HL-60 (cell line): ENCODE data around the gene NCKIPSD.

ENCODE experiments used
- POLR2AphosphoS5 ChIP-seq: IDR thresholded peaks from 2 replicates; pipeline ENCODE4 v1.6.1; 2012; ENCODE audit warnings: low read depth
- TF ChIP-seq, protein P1 (sequence below): IDR thresholded peaks from one replicate; pipeline ENCODE4 v1.5.1; 2011; ENCODE audit warnings: low read length, control low read depth, inconsistent platforms; ENCODE audit not compliant: insufficient read depth

DNA sequence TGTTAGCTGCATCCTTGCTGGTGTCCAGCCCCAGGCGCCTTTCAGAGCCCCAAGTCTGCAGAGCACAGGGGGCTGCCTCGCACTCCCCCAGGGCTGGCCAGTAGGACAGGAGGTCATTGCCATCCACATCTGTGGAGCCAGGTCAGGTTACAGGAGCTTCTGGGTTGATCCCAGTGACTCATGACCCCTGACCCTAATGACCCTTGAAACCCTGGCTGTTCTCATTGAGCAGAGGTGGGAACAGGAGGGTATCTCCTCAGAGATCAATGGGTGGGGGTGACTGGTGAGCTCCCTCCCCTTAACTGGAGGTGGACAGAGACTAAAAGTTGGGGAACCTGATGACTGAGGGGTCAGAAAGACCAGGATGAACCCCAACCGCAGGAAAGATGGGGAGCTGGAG is 44.3 kb downstream of the NCKIPSD start:
- TF ChIP-seq, protein P1, sequence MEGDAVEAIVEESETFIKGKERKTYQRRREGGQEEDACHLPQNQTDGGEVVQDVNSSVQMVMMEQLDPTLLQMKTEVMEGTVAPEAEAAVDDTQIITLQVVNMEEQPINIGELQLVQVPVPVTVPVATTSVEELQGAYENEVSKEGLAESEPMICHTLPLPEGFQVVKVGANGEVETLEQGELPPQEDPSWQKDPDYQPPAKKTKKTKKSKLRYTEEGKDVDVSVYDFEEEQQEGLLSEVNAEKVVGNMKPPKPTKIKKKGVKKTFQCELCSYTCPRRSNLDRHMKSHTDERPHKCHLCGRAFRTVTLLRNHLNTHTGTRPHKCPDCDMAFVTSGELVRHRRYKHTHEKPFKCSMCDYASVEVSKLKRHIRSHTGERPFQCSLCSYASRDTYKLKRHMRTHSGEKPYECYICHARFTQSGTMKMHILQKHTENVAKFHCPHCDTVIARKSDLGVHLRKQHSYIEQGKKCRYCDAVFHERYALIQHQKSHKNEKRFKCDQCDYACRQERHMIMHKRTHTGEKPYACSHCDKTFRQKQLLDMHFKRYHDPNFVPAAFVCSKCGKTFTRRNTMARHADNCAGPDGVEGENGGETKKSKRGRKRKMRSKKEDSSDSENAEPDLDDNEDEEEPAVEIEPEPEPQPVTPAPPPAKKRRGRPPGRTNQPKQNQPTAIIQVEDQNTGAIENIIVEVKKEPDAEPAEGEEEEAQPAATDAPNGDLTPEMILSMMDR: no peak
- no peak for TF ChIP-seq POLR2AphosphoS5
